ENCODE results near the gene STAP2. TPM values are rescaled to one million over a fixed set of nuclear protein-coding genes. Genes with fewer than 3 reads are reported as not detected.

STAP2 gene
- total and polyA plus RNA-seq, 4 donors = 24.4 to 32.6 (median 27.3) TPM

- H3K4me1 ChIP-seq (ENCODE audit: control insufficient read depth in 5 of 5, insufficient read depth in 5 of 5, low read length in 5 of 5) = peaks cover 0 to 37% (median 4%) of the 10 kb centered on the region in 5 donors
- H3K27me3 ChIP-seq (ENCODE audit: control insufficient read depth in 3 of 3, insufficient read depth in 3 of 3, low read length in 2 of 3) = no peaks in the 10 kb centered on the region
- ATAC-seq (ENCODE audit: insufficient read depth, low FRiP score) (no peak), DNase-seq (no peak)
- H3K9me3 ChIP-seq (ENCODE audit: control insufficient read depth in 4 of 4, insufficient read depth in 3 of 4, low read length in 3 of 4) = no peaks in the 10 kb centered on the region
- H3K36me3 ChIP-seq (ENCODE audit: control insufficient read depth in 4 of 4, insufficient read depth in 4 of 4, low read length in 4 of 4) = peaks cover 9 to 69% (median 27%) of the 10 kb centered on the region in 4 donors
- no peak overlapping the region for H3K27ac ChIP-seq (ENCODE audit: low read depth in 1 of 2, low read length in 1 of 2)
- TF ChIP-seq, protein P1, sequence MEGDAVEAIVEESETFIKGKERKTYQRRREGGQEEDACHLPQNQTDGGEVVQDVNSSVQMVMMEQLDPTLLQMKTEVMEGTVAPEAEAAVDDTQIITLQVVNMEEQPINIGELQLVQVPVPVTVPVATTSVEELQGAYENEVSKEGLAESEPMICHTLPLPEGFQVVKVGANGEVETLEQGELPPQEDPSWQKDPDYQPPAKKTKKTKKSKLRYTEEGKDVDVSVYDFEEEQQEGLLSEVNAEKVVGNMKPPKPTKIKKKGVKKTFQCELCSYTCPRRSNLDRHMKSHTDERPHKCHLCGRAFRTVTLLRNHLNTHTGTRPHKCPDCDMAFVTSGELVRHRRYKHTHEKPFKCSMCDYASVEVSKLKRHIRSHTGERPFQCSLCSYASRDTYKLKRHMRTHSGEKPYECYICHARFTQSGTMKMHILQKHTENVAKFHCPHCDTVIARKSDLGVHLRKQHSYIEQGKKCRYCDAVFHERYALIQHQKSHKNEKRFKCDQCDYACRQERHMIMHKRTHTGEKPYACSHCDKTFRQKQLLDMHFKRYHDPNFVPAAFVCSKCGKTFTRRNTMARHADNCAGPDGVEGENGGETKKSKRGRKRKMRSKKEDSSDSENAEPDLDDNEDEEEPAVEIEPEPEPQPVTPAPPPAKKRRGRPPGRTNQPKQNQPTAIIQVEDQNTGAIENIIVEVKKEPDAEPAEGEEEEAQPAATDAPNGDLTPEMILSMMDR (IDR thresholded peaks at IDR 0.05; ENCODE audit: control extremely low read depth, extremely low read depth) = no peak
- no peak overlapping the region for H3K4me3 ChIP-seq
- 83 to 90% methylated on average over 13 of the region's 13 CpGs for WGBS, 2 donors
- no peak overlapping the region for H3K9ac ChIP-seq (ENCODE audit: insufficient read depth in 1 of 2, low read length in 2 of 2)
These were observed 21.0 kb upstream of the STAP2 start for GRCh38 chr19:4359627-4360000.

GRCh38 chr19:4358709-4359626 lies 20.3 kb upstream of the STAP2 start:
- TF ChIP-seq, protein P1 (IDR thresholded peaks at IDR 0.05; ENCODE audit: control extremely low read depth, extremely low read depth) = no peak
- H3K36me3 ChIP-seq (ENCODE audit: control insufficient read depth in 4 of 4, insufficient read depth in 4 of 4, low read length in 4 of 4) = peaks cover 9 to 66% (median 25%) of the 10 kb centered on the region in 4 donors
- H3K9ac ChIP-seq (ENCODE audit: insufficient read depth in 1 of 2, low read length in 2 of 2) = no peak overlapping the region
- H3K4me1 ChIP-seq (ENCODE audit: control insufficient read depth in 5 of 5, insufficient read depth in 5 of 5, low read length in 5 of 5) = peaks cover 0 to 37% (median 4%) of the 10 kb centered on the region in 5 donors
- ATAC-seq (ENCODE audit: insufficient read depth, low FRiP score) (no peak), DNase-seq (no peak)
- no peaks in the 10 kb centered on the region for H3K27me3 ChIP-seq (ENCODE audit: control insufficient read depth in 3 of 3, insufficient read depth in 3 of 3, low read length in 2 of 3)
- no peaks in the 10 kb centered on the region for H3K9me3 ChIP-seq (ENCODE audit: control insufficient read depth in 4 of 4, insufficient read depth in 3 of 4, low read length in 3 of 4)
- H3K27ac ChIP-seq (ENCODE audit: low read depth in 1 of 2, low read length in 1 of 2) = no peak overlapping the region
- 90 to 92% methylated on average over 25 of the region's 25 CpGs for WGBS, 2 donors
- no peak overlapping the region for H3K4me3 ChIP-seq

DNA sequence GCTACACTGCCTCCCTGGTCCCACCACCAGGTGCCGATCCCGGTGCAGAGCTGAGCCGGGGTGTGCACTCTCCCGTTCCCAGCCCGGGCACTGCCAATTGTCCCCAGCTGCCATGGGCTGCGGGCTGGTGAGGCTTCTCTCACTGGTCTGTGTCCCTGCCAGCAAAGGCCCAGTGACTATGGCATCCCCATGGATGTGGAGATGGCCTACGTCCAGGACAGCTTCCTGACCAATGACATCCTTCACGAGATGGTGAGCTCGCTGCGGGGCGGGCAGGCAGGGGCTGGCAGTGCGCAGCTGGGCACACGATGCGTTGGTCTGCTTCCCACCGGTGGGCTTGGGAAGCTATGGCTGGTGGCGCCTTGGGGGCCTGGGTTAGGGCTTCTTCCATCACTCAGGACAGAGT lies 19.3 kb upstream of the STAP2 start:
- Histone ChIP-seq H3K4me3 (no peak overlapping the region), H3K36me3 (ENCODE audit: control insufficient read depth in 4 of 4, insufficient read depth in 4 of 4, low read length in 4 of 4) (peaks cover 8 to 57% (median 21%) of the 10 kb centered on the region in 4 donors), H3K27me3 (ENCODE audit: control insufficient read depth in 3 of 3, insufficient read depth in 3 of 3, low read length in 2 of 3) (no peaks in the 10 kb centered on the region), H3K4me1 (ENCODE audit: control insufficient read depth in 5 of 5, insufficient read depth in 5 of 5, low read length in 5 of 5) (peaks cover 0 to 37% (median 4%) of the 10 kb centered on the region in 5 donors), H3K9me3 (ENCODE audit: control insufficient read depth in 4 of 4, insufficient read depth in 3 of 4, low read length in 3 of 4) (no peaks in the 10 kb centered on the region), H3K9ac (ENCODE audit: insufficient read depth in 1 of 2, low read length in 2 of 2) (no peak overlapping the region), H3K27ac (ENCODE audit: low read depth in 1 of 2, low read length in 1 of 2) (no peak overlapping the region)
- ATAC-seq (ENCODE audit: insufficient read depth, low FRiP score) (no peak), DNase-seq (no peak)
- 90 to 94% methylated on average over 14 to 16 of the region's 16 CpGs for WGBS, 2 donors
- TF ChIP-seq, protein P1 (IDR thresholded peaks at IDR 0.05; ENCODE audit: control extremely low read depth, extremely low read depth) = no peak

Data from lung (tissue), 12 donors.